ENCODE data around the gene SAG. TPM values are rescaled to one million over a fixed set of nuclear protein-coding genes. Genes with fewer than 3 reads are reported as not detected.

SAG gene
- total RNA-seq, 1 donor = not detected

- no peak for DNase-seq (ENCODE audit: low read depth)
- H3K4me3 ChIP-seq (ENCODE audit: low read depth, low read length) = no peak overlapping the region
- TF ChIP-seq, protein P1, sequence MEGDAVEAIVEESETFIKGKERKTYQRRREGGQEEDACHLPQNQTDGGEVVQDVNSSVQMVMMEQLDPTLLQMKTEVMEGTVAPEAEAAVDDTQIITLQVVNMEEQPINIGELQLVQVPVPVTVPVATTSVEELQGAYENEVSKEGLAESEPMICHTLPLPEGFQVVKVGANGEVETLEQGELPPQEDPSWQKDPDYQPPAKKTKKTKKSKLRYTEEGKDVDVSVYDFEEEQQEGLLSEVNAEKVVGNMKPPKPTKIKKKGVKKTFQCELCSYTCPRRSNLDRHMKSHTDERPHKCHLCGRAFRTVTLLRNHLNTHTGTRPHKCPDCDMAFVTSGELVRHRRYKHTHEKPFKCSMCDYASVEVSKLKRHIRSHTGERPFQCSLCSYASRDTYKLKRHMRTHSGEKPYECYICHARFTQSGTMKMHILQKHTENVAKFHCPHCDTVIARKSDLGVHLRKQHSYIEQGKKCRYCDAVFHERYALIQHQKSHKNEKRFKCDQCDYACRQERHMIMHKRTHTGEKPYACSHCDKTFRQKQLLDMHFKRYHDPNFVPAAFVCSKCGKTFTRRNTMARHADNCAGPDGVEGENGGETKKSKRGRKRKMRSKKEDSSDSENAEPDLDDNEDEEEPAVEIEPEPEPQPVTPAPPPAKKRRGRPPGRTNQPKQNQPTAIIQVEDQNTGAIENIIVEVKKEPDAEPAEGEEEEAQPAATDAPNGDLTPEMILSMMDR (IDR thresholded peaks at IDR 0.05; ENCODE audit: insufficient read depth, low read depth, low read length) = no peak
These were observed 11.7 kb upstream of the SAG start for GRCh38 chr2:233295891-233296290.

- no peak for DNase-seq (ENCODE audit: low read depth)
- H3K4me3 ChIP-seq (ENCODE audit: low read depth, low read length) = no peak overlapping the region
- TF ChIP-seq, protein P1 (IDR thresholded peaks at IDR 0.05; ENCODE audit: insufficient read depth, low read depth, low read length) = no peak
These were observed 10.5 kb upstream of the SAG start for GRCh38 chr2:233297076-233297475.

- peak; percentile 27 for DNase-seq (ENCODE audit: low read depth)
- TF ChIP-seq, protein P1 (IDR thresholded peaks at IDR 0.05; ENCODE audit: insufficient read depth, low read depth, low read length) = no peak
- no peak overlapping the region for H3K4me3 ChIP-seq (ENCODE audit: low read depth, low read length)
These were observed 7.2 kb upstream of the SAG start for GRCh38 chr2:233300401-233300800.

- H3K4me3 ChIP-seq (ENCODE audit: low read depth, low read length) = no peak overlapping the region
- no peak for DNase-seq (ENCODE audit: low read depth)
- TF ChIP-seq, protein P1 (IDR thresholded peaks at IDR 0.05; ENCODE audit: insufficient read depth, low read depth, low read length) = no peak
These were observed 6.4 kb upstream of the SAG start for GRCh38 chr2:233301248-233301647.

DNA sequence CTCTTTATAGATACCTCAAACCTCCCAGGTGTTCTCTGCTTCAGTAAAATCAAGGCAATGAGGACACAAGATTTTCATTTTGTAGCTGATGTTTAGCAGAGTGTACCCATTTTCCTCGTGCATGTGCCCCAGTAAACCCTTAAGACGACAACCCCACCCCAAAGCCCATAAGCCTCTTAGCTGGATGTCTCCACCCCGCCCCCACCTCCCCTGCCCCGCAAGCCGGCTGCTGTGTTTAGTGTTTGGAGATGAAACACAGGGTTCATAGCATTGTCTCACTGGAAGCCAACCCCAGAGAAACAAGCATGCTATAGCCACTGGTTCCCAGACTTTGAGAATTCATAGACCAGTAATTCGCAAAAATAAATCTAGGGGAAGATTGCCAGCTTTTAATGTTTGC, 5.8 kb upstream of the SAG start:
- H3K4me3 ChIP-seq (ENCODE audit: low read depth, low read length) = no peak overlapping the region
- DNase-seq (ENCODE audit: low read depth) = no peak
- TF ChIP-seq, protein P1 (IDR thresholded peaks at IDR 0.05; ENCODE audit: insufficient read depth, low read depth, low read length) = no peak

DNA sequence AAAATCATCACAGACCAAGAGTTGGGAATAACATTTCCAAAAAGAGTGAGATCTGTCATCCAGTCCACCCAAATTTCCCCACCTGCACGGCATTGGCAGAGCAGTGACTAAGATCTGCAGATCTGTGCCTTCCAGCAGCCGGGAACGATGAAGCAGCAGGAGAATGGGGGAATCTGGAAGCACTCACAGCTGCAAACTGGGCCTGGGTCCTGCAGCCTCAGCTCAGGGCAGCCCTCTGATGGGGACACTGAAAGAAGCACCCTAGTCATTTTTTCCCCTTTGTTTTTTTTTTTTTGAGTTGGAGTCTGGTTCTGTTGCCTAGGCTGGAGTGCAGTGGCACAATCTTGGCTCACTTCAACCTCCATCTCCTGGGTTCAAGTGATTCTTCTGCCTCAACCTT, 4.4 kb upstream of the SAG start:
- TF ChIP-seq, protein P1 (IDR thresholded peaks at IDR 0.05; ENCODE audit: insufficient read depth, low read depth, low read length) = no peak

DNA sequence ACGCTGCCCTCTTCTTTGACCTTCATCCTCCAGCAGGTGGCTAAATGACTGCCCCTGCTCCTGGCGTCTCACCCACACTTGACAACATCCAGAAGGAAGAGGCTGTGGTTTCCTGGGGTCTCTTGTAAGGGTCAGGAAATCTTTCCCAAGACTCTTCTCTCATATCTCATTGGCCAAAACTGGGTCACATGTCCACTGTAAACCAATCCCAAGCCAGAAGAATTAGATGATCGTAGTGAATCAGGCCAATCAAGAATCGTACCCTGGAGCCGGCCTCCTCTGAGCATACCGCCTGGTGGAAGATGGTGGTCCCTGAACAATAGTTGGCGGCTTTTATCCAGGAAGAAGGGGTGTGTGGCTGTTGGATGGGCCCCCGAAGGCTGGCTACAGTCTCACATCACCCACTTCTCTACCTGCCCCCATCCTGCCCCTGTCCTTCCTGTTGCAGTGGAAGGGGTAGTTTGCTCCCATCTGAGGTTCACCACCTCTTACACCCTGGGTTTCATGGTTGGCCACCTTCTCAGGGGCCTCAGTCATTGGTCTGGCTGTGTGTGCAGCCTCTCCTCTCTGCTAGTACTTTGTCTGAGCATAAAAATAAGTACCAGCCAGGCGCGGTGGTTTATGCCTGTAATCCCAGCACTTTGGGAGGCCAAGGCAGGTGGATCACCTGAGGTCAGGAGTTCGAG, 3.8 kb downstream of the SAG start:
- no peak overlapping the region for H3K4me3 ChIP-seq (ENCODE audit: low read depth, low read length)
- DNase-seq (ENCODE audit: low read depth) = no peak
- TF ChIP-seq, protein P1 (IDR thresholded peaks at IDR 0.05; ENCODE audit: insufficient read depth, low read depth, low read length) = no peak

More for the DNA sequence above, 4.4 kb upstream of the SAG start:
- no peak for DNase-seq (ENCODE audit: low read depth)
- H3K4me3 ChIP-seq (ENCODE audit: low read depth, low read length) = no peak overlapping the region
